ENCODE results near the gene CUX1.

DNA sequence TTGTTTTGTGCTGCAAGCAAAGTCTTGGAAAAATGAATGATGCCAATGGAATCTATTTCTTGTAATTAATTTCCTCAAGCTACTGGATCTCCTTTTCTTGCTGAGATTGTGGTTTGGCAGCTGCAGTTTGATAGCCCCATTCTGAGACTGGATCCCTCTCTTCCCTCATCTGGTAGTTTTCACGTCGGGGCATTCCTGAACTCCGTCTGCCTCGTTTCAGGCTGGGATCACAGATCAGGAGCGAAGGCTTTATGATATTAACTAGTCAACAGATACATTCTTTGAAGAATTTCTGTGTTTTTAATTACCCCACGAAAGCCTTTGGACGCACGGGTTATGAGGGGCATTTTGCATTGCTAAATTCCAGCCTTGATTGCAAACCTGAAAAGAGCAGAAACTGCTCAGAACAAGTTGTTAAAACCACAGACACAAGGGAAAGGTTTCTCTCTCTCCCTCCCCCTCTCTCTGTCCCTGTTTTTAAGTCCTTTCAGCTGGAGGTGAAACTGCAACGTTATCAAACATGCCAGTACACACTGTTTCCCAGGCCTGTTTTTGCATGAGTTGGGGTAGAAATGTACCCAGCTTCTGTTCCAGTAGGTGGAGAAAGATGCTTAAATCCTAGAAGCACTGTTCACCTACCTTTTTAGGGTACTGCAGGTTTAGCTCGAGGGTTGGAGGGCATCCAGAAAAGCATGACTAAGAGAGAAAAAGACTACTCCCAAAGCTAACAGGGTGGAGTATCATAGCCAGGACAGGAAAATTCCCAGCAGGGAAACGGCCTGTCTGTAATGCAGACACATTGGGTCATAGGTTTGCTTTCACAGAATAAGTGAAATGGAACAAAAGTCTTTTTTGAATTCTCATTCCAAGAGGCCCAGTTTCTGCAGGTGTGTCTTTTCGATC lies 124.3 kb downstream of the CUX1 start:
- TF ChIP-seq POLR2A (IDR thresholded peaks at IDR 0.05; ENCODE audit: low read depth, low read length): no peak
- TF ChIP-seq POLR2AphosphoS5 (IDR thresholded peaks at IDR 0.05; ENCODE audit: low read depth, low read length): no peak
- no peak for TF ChIP-seq SPI1 (IDR thresholded peaks at IDR 0.05; ENCODE audit: low read depth, low read length)

All from GM12891 (cell line).